ENCODE measurements around the gene TM9SF2. TPM values are rescaled to one million over a fixed set of nuclear protein-coding genes. Genes with fewer than 3 reads are reported as not detected.

The TM9SF2 gene
- total RNA-seq, 1 experiment from 2014 or later = 84.6 TPM

- CTCF ChIA-PET = interaction anchor here (0.5 kb wide), 1 partner anchor 93 kb away, joined by 4 read pairs; no protein-coding TSS in a partner anchor
- BruUV-seq (replicated peaks) = no TSS peak
Measured at GRCh38 chr13:99553033-99553432, 51.8 kb downstream of the TM9SF2 start.

GRCh38 chr13:99555149-99555548, 53.9 kb downstream of the TM9SF2 start:
- no TSS peak for BruUV-seq (replicated peaks)

More at GRCh38 chr13:99553033-99553432, 51.8 kb downstream of the TM9SF2 start:
- Histone ChIP-seq H3K9me3 (ENCODE audit: low read length) (no peaks in the 10 kb centered on the region), H3K36me3 (ENCODE audit: low read depth, low read length) (peaks cover 6% of the 10 kb centered on the region; the same call in 1 of the 2 replicates), H2AFZ (ENCODE audit: low read length) (no peak overlapping the region), H4K20me1 (ENCODE audit: low read length) (no peaks in the 10 kb centered on the region), H3K9ac (ENCODE audit: low read length) (no peak overlapping the region), H3K4me2 (ENCODE audit: low read length) (no peak overlapping the region), H3K27ac (ENCODE audit: low read length) (no peak overlapping the region), H3F3A (ENCODE audit: low read length, unreplicated experiment) (no peaks in the 10 kb centered on the region), H3K4me1 (ENCODE audit: insufficient read depth, low read length) (no peaks in the 10 kb centered on the region), H3K9me2 (replicated peaks; ENCODE audit: low read length) (no peaks in the 10 kb centered on the region), H3K4me3 (ENCODE audit: low read length) (no peak overlapping the region), H3K79me2 (ENCODE audit: low read length) (no peaks in the 10 kb centered on the region), H3K27me3 (ENCODE audit: low read length) (no peaks in the 10 kb centered on the region)
- POLR2A ChIA-PET (ENCODE audit: unreplicated experiment) = no interaction called here
- TF ChIP-seq EZH2 (IDR thresholded peaks at IDR 0.05; ENCODE audit: low read length, unreplicated experiment) (no peak), EZH2phosphoT487 (IDR thresholded peaks at IDR 0.05; ENCODE audit: borderline replicate concordance, low read length) (no peak)
- TF ChIP-seq, protein P1, sequence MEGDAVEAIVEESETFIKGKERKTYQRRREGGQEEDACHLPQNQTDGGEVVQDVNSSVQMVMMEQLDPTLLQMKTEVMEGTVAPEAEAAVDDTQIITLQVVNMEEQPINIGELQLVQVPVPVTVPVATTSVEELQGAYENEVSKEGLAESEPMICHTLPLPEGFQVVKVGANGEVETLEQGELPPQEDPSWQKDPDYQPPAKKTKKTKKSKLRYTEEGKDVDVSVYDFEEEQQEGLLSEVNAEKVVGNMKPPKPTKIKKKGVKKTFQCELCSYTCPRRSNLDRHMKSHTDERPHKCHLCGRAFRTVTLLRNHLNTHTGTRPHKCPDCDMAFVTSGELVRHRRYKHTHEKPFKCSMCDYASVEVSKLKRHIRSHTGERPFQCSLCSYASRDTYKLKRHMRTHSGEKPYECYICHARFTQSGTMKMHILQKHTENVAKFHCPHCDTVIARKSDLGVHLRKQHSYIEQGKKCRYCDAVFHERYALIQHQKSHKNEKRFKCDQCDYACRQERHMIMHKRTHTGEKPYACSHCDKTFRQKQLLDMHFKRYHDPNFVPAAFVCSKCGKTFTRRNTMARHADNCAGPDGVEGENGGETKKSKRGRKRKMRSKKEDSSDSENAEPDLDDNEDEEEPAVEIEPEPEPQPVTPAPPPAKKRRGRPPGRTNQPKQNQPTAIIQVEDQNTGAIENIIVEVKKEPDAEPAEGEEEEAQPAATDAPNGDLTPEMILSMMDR (conservative IDR thresholded peaks at IDR 0.05; ENCODE audit: low read depth, low read length) = no peak
- intact Hi-C loops (cut with micrococcal nuclease) = no loop called here
- ATAC-seq (no peak), DNase-seq (no peak)

GRCh38 chr13:99556867-99557443, 55.7 kb downstream of the TM9SF2 start:
- POLR2A ChIA-PET (ENCODE audit: unreplicated experiment) = no interaction called here
- TF ChIP-seq EZH2 (IDR thresholded peaks at IDR 0.05; ENCODE audit: low read length, unreplicated experiment) (no peak), EZH2phosphoT487 (IDR thresholded peaks at IDR 0.05; ENCODE audit: borderline replicate concordance, low read length) (no peak)
- TF ChIP-seq, protein P1 (conservative IDR thresholded peaks at IDR 0.05; ENCODE audit: low read depth, low read length) = no peak
- no peak overlapping the region for H2AFZ ChIP-seq (ENCODE audit: low read length)
- no peaks in the 10 kb centered on the region for H3K27me3 ChIP-seq (ENCODE audit: low read length)
- H3K9me2 ChIP-seq (replicated peaks; ENCODE audit: low read length) = no peaks in the 10 kb centered on the region
- BruUV-seq (replicated peaks) = no TSS peak
- CTCF ChIA-PET = no interaction called here
- no peak overlapping the region for H3K9ac ChIP-seq (ENCODE audit: low read length)
- no peaks in the 10 kb centered on the region for H3K4me1 ChIP-seq (ENCODE audit: insufficient read depth, low read length)
- H3K4me3 ChIP-seq (ENCODE audit: low read length) = no peak overlapping the region
- H3K4me2 ChIP-seq (ENCODE audit: low read length) = no peak overlapping the region
- H3K36me3 ChIP-seq (ENCODE audit: low read depth, low read length) = peaks cover 6% of the 10 kb centered on the region; the same call in 1 of the 2 replicates
- ATAC-seq (no peak), DNase-seq (no peak)
- no peaks in the 10 kb centered on the region for H4K20me1 ChIP-seq (ENCODE audit: low read length)
- intact Hi-C loops (cut with micrococcal nuclease) = no loop called here
- no peaks in the 10 kb centered on the region for H3K79me2 ChIP-seq (ENCODE audit: low read length)
- no peaks in the 10 kb centered on the region for H3K9me3 ChIP-seq (ENCODE audit: low read length)
- no peaks in the 10 kb centered on the region for H3F3A ChIP-seq (ENCODE audit: low read length, unreplicated experiment)
- no peak overlapping the region for H3K27ac ChIP-seq (ENCODE audit: low read length)

More at GRCh38 chr13:99555149-99555548, 53.9 kb downstream of the TM9SF2 start:
- intact Hi-C loops (cut with micrococcal nuclease) = no loop called here
- Histone ChIP-seq H3K4me3 (ENCODE audit: low read length) (no peak overlapping the region), H3K79me2 (ENCODE audit: low read length) (no peaks in the 10 kb centered on the region), H3K36me3 (ENCODE audit: low read depth, low read length) (peaks cover 6% of the 10 kb centered on the region; the same call in 1 of the 2 replicates), H3K9me2 (replicated peaks; ENCODE audit: low read length) (no peaks in the 10 kb centered on the region), H3K4me2 (ENCODE audit: low read length) (no peak overlapping the region), H3K4me1 (ENCODE audit: insufficient read depth, low read length) (no peaks in the 10 kb centered on the region), H4K20me1 (ENCODE audit: low read length) (no peaks in the 10 kb centered on the region), H3K27ac (ENCODE audit: low read length) (no peak overlapping the region), H3K27me3 (ENCODE audit: low read length) (no peaks in the 10 kb centered on the region), H3K9me3 (ENCODE audit: low read length) (no peaks in the 10 kb centered on the region), H3K9ac (ENCODE audit: low read length) (no peak overlapping the region), H3F3A (ENCODE audit: low read length, unreplicated experiment) (no peaks in the 10 kb centered on the region), H2AFZ (ENCODE audit: low read length) (no peak overlapping the region)
- ATAC-seq (no peak), DNase-seq (no peak)
- ChIA-PET CTCF (no interaction called here), POLR2A (ENCODE audit: unreplicated experiment) (no interaction called here)
- no peak for TF ChIP-seq EZH2 (IDR thresholded peaks at IDR 0.05; ENCODE audit: low read length, unreplicated experiment)
- no peak for TF ChIP-seq EZH2phosphoT487 (IDR thresholded peaks at IDR 0.05; ENCODE audit: borderline replicate concordance, low read length)

All from PC-3 (cell line).